ENCODE measurements around the gene POLR1E.
"Not testable (repeated sequence)": the region's sequence is repeated elsewhere in the genome, so short reads cannot be mapped to it uniquely, and the experiment has no call there.

POLR1E gene

GRCh38 chr9:37503736-37504135 lies 18.0 kb downstream of the POLR1E start:
- DNase-seq (ENCODE audit: low read depth in 2 of 2): no peak

GRCh38 chr9:37504605-37505004 lies 18.9 kb downstream of the POLR1E start:
- DNase-seq (ENCODE audit: low read depth in 2 of 2): no peak

- no peak for DNase-seq (ENCODE audit: low read depth in 2 of 2)
These were observed 21.9 kb downstream of the POLR1E start for GRCh38 chr9:37507566-37508134.

- no peak for DNase-seq (ENCODE audit: low read depth in 2 of 2)
These were observed 22.5 kb downstream of the POLR1E start for GRCh38 chr9:37508135-37508833.

GRCh38 chr9:37508834-37509206 lies 23.1 kb downstream of the POLR1E start:
- no peak for DNase-seq (ENCODE audit: low read depth in 2 of 2)

- DNase-seq (ENCODE audit: low read depth in 2 of 2): no peak
These were observed 23.8 kb downstream of the POLR1E start for GRCh38 chr9:37509536-37509935.

- DNase-seq (ENCODE audit: low read depth in 2 of 2): not testable (repeated sequence)
These were observed 24.3 kb downstream of the POLR1E start for GRCh38 chr9:37510053-37510452.

- DNase-seq (ENCODE audit: low read depth in 2 of 2): no peak
These were observed 25.6 kb downstream of the POLR1E start for GRCh38 chr9:37511016-37512010.

- DNase-seq (ENCODE audit: low read depth in 2 of 2): no peak
These were observed 26.7 kb downstream of the POLR1E start for GRCh38 chr9:37512437-37512836.

- not testable (repeated sequence) for DNase-seq (ENCODE audit: low read depth in 2 of 2)
These were observed 28.7 kb downstream of the POLR1E start for GRCh38 chr9:37514415-37514814.

- DNase-seq (ENCODE audit: low read depth in 2 of 2): no peak
These were observed 29.3 kb downstream of the POLR1E start for GRCh38 chr9:37514999-37515398.

GRCh38 chr9:37515620-37516258 lies 30.0 kb downstream of the POLR1E start:
- DNase-seq (ENCODE audit: low read depth in 2 of 2): no peak

- DNase-seq (ENCODE audit: low read depth in 2 of 2): no peak
These were observed 32.2 kb downstream of the POLR1E start for GRCh38 chr9:37517923-37518322.

GRCh38 chr9:37520641-37521040 lies 34.9 kb downstream of the POLR1E start:
- DNase-seq (ENCODE audit: low read depth in 2 of 2): no peak

GRCh38 chr9:37521111-37521510 lies 35.4 kb downstream of the POLR1E start:
- DNase-seq (ENCODE audit: low read depth in 2 of 2): no peak

- no peak for DNase-seq (ENCODE audit: low read depth in 2 of 2)
These were observed 37.2 kb downstream of the POLR1E start for GRCh38 chr9:37522971-37523370.

- no peak for DNase-seq (ENCODE audit: low read depth in 2 of 2)
These were observed 38.2 kb downstream of the POLR1E start for GRCh38 chr9:37523916-37524315.

GRCh38 chr9:37528652-37529471 lies 43.1 kb downstream of the POLR1E start:
- DNase-seq (ENCODE audit: low read depth in 2 of 2): peak; percentile 41 to 71

- DNase-seq (ENCODE audit: low read depth in 2 of 2): no peak
These were observed 46.0 kb downstream of the POLR1E start for GRCh38 chr9:37531699-37532098.

GRCh38 chr9:37534412-37534811 lies 48.7 kb downstream of the POLR1E start:
- DNase-seq (ENCODE audit: low read depth in 2 of 2): no peak

GRCh38 chr9:37534901-37535300 lies 49.2 kb downstream of the POLR1E start:
- no peak for DNase-seq (ENCODE audit: low read depth in 2 of 2)
